ENCODE results near the gene TLE2.

TLE2 gene

DNA sequence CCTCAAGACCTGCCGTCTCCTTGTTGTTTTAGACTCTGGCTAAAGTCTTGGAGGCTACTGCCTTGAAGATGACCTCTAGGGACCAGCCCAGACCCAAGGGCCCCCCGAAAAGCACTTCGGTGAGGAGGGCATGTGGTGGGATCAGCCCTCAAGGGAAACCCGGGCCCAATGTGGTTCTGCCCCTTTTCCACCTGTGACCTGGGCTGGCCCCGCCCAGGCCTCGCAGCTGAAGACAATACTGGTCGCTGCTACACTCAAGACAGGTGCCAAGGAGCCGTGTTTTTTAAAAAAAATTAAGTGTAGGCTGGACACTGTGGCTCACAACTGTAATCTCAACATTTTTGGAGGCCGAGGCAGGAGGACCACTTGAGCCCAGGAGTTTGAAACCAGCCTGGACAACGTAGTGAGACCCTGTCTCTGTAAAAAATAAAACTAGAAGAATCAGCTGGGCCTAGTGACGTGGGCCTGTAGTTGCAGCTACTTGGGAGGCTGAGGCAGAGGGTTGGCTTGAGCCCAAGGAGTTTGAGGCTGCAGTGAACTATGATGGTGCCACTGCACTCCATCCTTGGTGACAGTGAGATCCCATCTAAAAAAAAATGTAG lies 50.8 kb downstream of the TLE2 start:
- Histone ChIP-seq H3K27ac (ENCODE audit: low read depth, low read length) (no peak overlapping the region), H3K27me3 (ENCODE audit: low read length) (no peaks in the 10 kb centered on the region), H2AFZ (ENCODE audit: low read depth, low read length, severe bottlenecking) (no peak overlapping the region), H3K4me2 (ENCODE audit: low read depth, low read length, poor library complexity, severe bottlenecking) (no peak overlapping the region), H3K9me2 (replicated peaks; ENCODE audit: insufficient read depth, low read length) (no peaks in the 10 kb centered on the region), H3K36me3 (ENCODE audit: low read length) (no peaks in the 10 kb centered on the region), H3K4me3 (ENCODE audit: insufficient read depth, low read length, poor library complexity, severe bottlenecking) (no peak overlapping the region), H3K9me3 (ENCODE audit: insufficient read depth, low read length) (no peaks in the 10 kb centered on the region), H3F3A (ENCODE audit: insufficient read depth) (no peaks in the 10 kb centered on the region), H3K79me2 (ENCODE audit: insufficient read depth, low read length) (no peaks in the 10 kb centered on the region), H3K9ac (ENCODE audit: low read length) (no peak overlapping the region), H4K20me1 (ENCODE audit: low read depth, low read length) (no peaks in the 10 kb centered on the region)
- no peak for TF ChIP-seq EZH2phosphoT487 (conservative IDR thresholded peaks at IDR 0.05; ENCODE audit: low read length)
- TF ChIP-seq, protein P1, sequence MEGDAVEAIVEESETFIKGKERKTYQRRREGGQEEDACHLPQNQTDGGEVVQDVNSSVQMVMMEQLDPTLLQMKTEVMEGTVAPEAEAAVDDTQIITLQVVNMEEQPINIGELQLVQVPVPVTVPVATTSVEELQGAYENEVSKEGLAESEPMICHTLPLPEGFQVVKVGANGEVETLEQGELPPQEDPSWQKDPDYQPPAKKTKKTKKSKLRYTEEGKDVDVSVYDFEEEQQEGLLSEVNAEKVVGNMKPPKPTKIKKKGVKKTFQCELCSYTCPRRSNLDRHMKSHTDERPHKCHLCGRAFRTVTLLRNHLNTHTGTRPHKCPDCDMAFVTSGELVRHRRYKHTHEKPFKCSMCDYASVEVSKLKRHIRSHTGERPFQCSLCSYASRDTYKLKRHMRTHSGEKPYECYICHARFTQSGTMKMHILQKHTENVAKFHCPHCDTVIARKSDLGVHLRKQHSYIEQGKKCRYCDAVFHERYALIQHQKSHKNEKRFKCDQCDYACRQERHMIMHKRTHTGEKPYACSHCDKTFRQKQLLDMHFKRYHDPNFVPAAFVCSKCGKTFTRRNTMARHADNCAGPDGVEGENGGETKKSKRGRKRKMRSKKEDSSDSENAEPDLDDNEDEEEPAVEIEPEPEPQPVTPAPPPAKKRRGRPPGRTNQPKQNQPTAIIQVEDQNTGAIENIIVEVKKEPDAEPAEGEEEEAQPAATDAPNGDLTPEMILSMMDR (IDR thresholded peaks at IDR 0.05; ENCODE audit: insufficient read depth, low read length, poor library complexity, severe bottlenecking), result no peak

DNA sequence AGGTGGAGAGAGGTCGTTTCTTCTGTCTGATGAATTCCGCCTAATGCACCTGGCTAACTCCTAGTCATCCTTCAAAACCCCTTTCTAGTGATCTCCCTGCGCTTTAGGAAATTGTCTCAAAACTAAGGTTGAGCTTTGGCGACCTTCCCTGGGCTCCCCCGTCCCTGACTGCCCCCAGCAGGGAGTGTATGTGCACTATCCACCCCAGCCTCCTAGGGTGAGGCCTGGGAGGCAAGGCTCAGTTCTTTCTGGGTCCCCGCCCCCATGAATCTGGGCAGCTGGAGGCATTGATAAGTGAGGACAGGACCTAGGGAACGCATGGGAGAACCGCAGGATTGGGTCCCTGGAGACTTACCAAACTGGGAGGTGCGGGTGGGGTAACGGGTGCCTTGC lies 51.3 kb downstream of the TLE2 start:
- TF ChIP-seq, protein P1 (IDR thresholded peaks at IDR 0.05; ENCODE audit: insufficient read depth, low read length, poor library complexity, severe bottlenecking), result no peak
- no peak for TF ChIP-seq EZH2phosphoT487 (conservative IDR thresholded peaks at IDR 0.05; ENCODE audit: low read length)
- Histone ChIP-seq H3K79me2 (ENCODE audit: insufficient read depth, low read length) (no peaks in the 10 kb centered on the region), H3K4me2 (ENCODE audit: low read depth, low read length, poor library complexity, severe bottlenecking) (no peak overlapping the region), H3K9me2 (replicated peaks; ENCODE audit: insufficient read depth, low read length) (no peaks in the 10 kb centered on the region), H4K20me1 (ENCODE audit: low read depth, low read length) (no peaks in the 10 kb centered on the region), H3K27me3 (ENCODE audit: low read length) (no peaks in the 10 kb centered on the region), H3K9ac (ENCODE audit: low read length) (no peak overlapping the region), H3K27ac (ENCODE audit: low read depth, low read length) (no peak overlapping the region), H3F3A (ENCODE audit: insufficient read depth) (no peaks in the 10 kb centered on the region), H2AFZ (ENCODE audit: low read depth, low read length, severe bottlenecking) (no peak overlapping the region), H3K4me3 (ENCODE audit: insufficient read depth, low read length, poor library complexity, severe bottlenecking) (no peak overlapping the region), H3K36me3 (ENCODE audit: low read length) (no peaks in the 10 kb centered on the region), H3K9me3 (ENCODE audit: insufficient read depth, low read length) (no peaks in the 10 kb centered on the region)

DNA sequence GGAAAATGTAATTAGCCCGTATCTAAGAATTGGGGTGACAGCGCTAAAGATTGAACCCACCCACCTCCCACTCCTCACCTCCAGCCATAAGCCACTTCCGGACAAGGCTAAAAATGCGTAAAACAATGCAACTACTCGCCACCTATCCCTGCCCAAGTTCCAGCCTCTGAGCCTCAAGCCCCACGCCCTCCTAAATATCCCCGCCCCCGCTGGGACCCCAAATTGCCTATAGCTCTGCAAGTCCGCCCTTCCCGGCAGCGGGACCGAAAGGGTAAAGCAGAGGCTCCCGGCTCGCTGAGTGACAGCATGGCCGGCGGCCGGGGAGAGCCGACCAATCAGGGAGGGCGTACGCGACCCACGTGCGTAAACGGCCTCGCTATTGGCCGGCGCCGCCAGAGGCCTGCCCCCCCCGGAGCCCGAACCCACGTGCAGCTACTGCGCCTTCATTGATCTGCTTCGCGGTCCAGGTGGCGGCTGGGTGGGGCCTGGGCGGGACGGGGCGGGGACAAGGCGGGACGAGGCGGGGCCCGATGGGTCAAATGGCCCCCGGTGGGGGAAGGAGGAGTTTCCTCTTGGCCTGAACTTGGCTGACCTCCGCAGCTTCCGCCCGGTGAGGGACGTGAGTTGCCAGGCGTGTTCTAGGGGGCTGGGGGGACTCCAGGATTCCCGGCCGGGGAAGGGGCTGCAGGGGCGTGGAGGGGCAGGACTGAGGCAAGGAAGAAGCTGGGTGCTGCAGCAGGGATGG lies 51.9 kb downstream of the TLE2 start, which contains the start of gene TLE6:
TSS of gene TLE6 (plus strand) at position 564 of the 745 bp plus-strand sequence. CDS start 670 bp downstream, outside the sequence.
- Histone ChIP-seq H3F3A (ENCODE audit: insufficient read depth) (no peaks in the 10 kb centered on the region), H2AFZ (ENCODE audit: low read depth, low read length, severe bottlenecking) (no peak within 1 kb of the TSS), H3K4me3 (ENCODE audit: insufficient read depth, low read length, poor library complexity, severe bottlenecking) (no peak within 1 kb of the TSS), H3K36me3 (ENCODE audit: low read length) (no peaks in the 10 kb centered on the region), H3K27ac (ENCODE audit: low read depth, low read length) (no peak within 1 kb of the TSS), H3K79me2 (ENCODE audit: insufficient read depth, low read length) (no peaks in the 10 kb centered on the region), H3K4me2 (ENCODE audit: low read depth, low read length, poor library complexity, severe bottlenecking) (no peak within 1 kb of the TSS), H3K9ac (ENCODE audit: low read length) (no peak within 1 kb of the TSS), H3K9me3 (ENCODE audit: insufficient read depth, low read length) (no peaks in the 10 kb centered on the region), H3K9me2 (replicated peaks; ENCODE audit: insufficient read depth, low read length) (no peaks in the 10 kb centered on the region), H4K20me1 (ENCODE audit: low read depth, low read length) (no peaks in the 10 kb centered on the region), H3K27me3 (ENCODE audit: low read length) (no peaks in the 10 kb centered on the region)
- TF ChIP-seq, protein P1 (IDR thresholded peaks at IDR 0.05; ENCODE audit: insufficient read depth, low read length, poor library complexity, severe bottlenecking), result no peak
- no peak for TF ChIP-seq EZH2phosphoT487 (conservative IDR thresholded peaks at IDR 0.05; ENCODE audit: low read length)

All from SU-DHL-6 (cell line).